ENCODE measurements around the gene NPW. TPM values are rescaled to one million over a fixed set of nuclear protein-coding genes. Genes with fewer than 3 reads are reported as not detected.

NPW gene
- total and polyA plus RNA-seq, 2 of the 8 experiments (the other 6 are each of a cell fraction or from before 2014, with no cell fraction given), result 4.0 to 10.3 TPM

- Histone ChIP-seq H3K23me2 (ENCODE audit: low read depth, low read length) (no peaks in the 10 kb centered on the region), H3K36me3 (ENCODE audit: control insufficient read depth in 2 of 4, insufficient read depth in 4 of 4, low read length in 3 of 4) (peaks cover 0 to 3% (median 0%) of the 10 kb centered on the region in 4 experiments; a peak in 1 of 8 replicates), H3K79me2 (ENCODE audit: control insufficient read depth in 1 of 2, insufficient read depth in 2 of 2, low read length in 2 of 2) (no peaks in the 10 kb centered on the region), H2AFZ (ENCODE audit: low read length) (no peak overlapping the region), H3K9ac (replicated peaks in 1 of 4; ENCODE audit: extremely low read depth in 1 of 4, low read depth in 3 of 4, low read length in 3 of 4) (no peak overlapping the region), H3K4me3 (ENCODE audit: extremely low read depth in 1 of 4, insufficient read depth in 2 of 4, low read depth in 3 of 4, low read length in 4 of 4) (no peak overlapping the region), H3K27ac (ENCODE audit: low read depth, low read length) (no peak overlapping the region), H3K4me1 (replicated peaks in 1 of 4; ENCODE audit: control insufficient read depth in 3 of 4, insufficient read depth in 4 of 4, low read length in 3 of 4) (peaks cover 0 to 4% (median 0%) of the 10 kb centered on the region in 4 experiments; a peak in 3 of 7 replicates), H4K20me1 (replicated peaks in 1 of 2; ENCODE audit: control insufficient read depth in 1 of 2, insufficient read depth in 2 of 2, low read length in 2 of 2) (peaks cover 0 to 5% of the 10 kb centered on the region in 2 experiments), H2BK12ac (ENCODE audit: low read depth, low read length) (no peak overlapping the region), H3K18ac (ENCODE audit: extremely low read depth, low read length) (no peak overlapping the region), H4K5ac (ENCODE audit: insufficient read length, low read depth, low read length) (no peak overlapping the region), H3K56ac (replicated peaks; ENCODE audit: insufficient read length, low read depth, low read length) (no peak overlapping the region), H3K23ac (ENCODE audit: insufficient read length) (no peak overlapping the region), H3K27me3 (replicated peaks in 1 of 4; ENCODE audit: control insufficient read depth in 3 of 4, extremely low read depth in 1 of 4, insufficient read depth in 3 of 4, low read length in 3 of 4) (no peaks in the 10 kb centered on the region), H3K4me2 (ENCODE audit: insufficient read depth in 1 of 2, low read depth in 2 of 2, low read length in 2 of 2) (no peak overlapping the region), H2BK20ac (ENCODE audit: low read length) (no peak overlapping the region), H2AK5ac (ENCODE audit: low read depth, low read length) (no peak overlapping the region), H2BK15ac (ENCODE audit: low read length) (no peak overlapping the region), H3K14ac (ENCODE audit: insufficient read length) (no peak overlapping the region), H4K8ac (ENCODE audit: extremely low read depth, insufficient read depth, low read length) (no peak overlapping the region), H4K91ac (replicated peaks; ENCODE audit: insufficient read length, low read length) (no peak overlapping the region), H2BK120ac (replicated peaks; ENCODE audit: low read depth, low read length) (no peak overlapping the region), H2BK5ac (ENCODE audit: low read depth, low read length) (no peak overlapping the region), H3K4ac (replicated peaks; ENCODE audit: insufficient read length, low read depth, low read length) (no peak overlapping the region), H3K79me1 (ENCODE audit: low read depth, low read length) (no peaks in the 10 kb centered on the region), H3K9me3 (ENCODE audit: insufficient read depth in 2 of 2, low read depth in 1 of 2, low read length in 1 of 2) (no peaks in the 10 kb centered on the region)
- 92% methylated on average over 13 of the region's 20 CpGs; no CpG with 5 or more reads in 1 of the 2 experiments for WGBS, 2 experiments (ENCODE audit: extremely low coverage in 1 of 2, insufficient coverage in 1 of 2, insufficient read length in 1 of 2, insufficient replicate concordance in 2 of 2, low coverage in 1 of 2, low lambda C conversion rate in 2 of 2, missing lambda C conversion rate in 1 of 2)
- CTCF ChIA-PET (ENCODE audit: partially characterized antibody), result interaction anchor here (0.6 to 1.9 kb wide), 11 partner anchors 9 to 459 kb away, joined by 3 to 9 read pairs (median 4); no protein-coding TSS in a partner anchor
- POLR2A ChIA-PET (ENCODE audit: partially characterized antibody), result interaction anchor here (0.6 to 2.0 kb wide), 8 partner anchors 8 to 114 kb away, joined by 3 to 9 read pairs (median 4); partner anchors contain the start of genes RPS2 and TRAF7
- FAIRE-seq, result no peak
- DNase-seq (ENCODE audit: low read depth in 1 of 2, low spot score in 2 of 2), result no peak
- TF ChIP-seq KDM4A (IDR thresholded peaks at IDR 0.05; ENCODE audit: low read depth, low read length, severe bottlenecking), result no peak
- no peak for TF ChIP-seq CHD1 (IDR thresholded peaks at IDR 0.05; ENCODE audit: low read depth, low read length)
- no peak for TF ChIP-seq TAF7 (optimal IDR thresholded peaks at IDR 0.05; ENCODE audit: borderline replicate concordance, low read depth, low read length)
- no peak for TF ChIP-seq MAX (IDR thresholded peaks at IDR 0.05)
- no peak for TF ChIP-seq RAD21 (IDR thresholded peaks at IDR 0.05 in 1 of 2, conservative IDR thresholded peaks at IDR 0.05 in 1 of 2; ENCODE audit: low read depth in 2 of 2, low read length in 2 of 2)
- TF ChIP-seq CHD2 (IDR thresholded peaks at IDR 0.05; ENCODE audit: low read length), result no peak
- no peak for TF ChIP-seq TCF12 (IDR thresholded peaks at IDR 0.05; ENCODE audit: low read depth, low read length)
- TF ChIP-seq JUND (IDR thresholded peaks at IDR 0.05; ENCODE audit: low read length), result no peak
- TF ChIP-seq ZNF274 (IDR thresholded peaks at IDR 0.05; ENCODE audit: borderline replicate concordance, extremely low read depth, low read length), result no peak
- TF ChIP-seq SRF (IDR thresholded peaks at IDR 0.05; ENCODE audit: low read depth, low read length), result no peak
- no peak for TF ChIP-seq BCL11A (IDR thresholded peaks at IDR 0.05; ENCODE audit: low read depth in 2 of 2, low read length in 2 of 2)
- no peak for TF ChIP-seq YY1 (IDR thresholded peaks at IDR 0.05; ENCODE audit: low read depth, low read length)
- TF ChIP-seq RBBP5 (IDR thresholded peaks at IDR 0.05; ENCODE audit: borderline replicate concordance, low read depth, low read length), result no peak
These were observed 21.4 kb downstream of the NPW start for GRCh38 chr16:2040787-2041522.
